ENCODE results near the gene KCNH2.

The KCNH2 gene

GRCh38 chr7:150959739-150960734 lies 18.1 kb downstream of the KCNH2 start:
- DNase-seq, result no peak

- DNase-seq, result no peak
These were observed 19.0 kb downstream of the KCNH2 start for GRCh38 chr7:150959081-150959480.

- DNase-seq, result no peak
These were observed 19.5 kb downstream of the KCNH2 start for GRCh38 chr7:150958597-150958996.

GRCh38 chr7:150958062-150958552 lies 20.0 kb downstream of the KCNH2 start:
- DNase-seq, result no peak

- DNase-seq, result no peak
These were observed 20.7 kb downstream of the KCNH2 start for GRCh38 chr7:150957133-150958020.

- no peak for DNase-seq
These were observed 21.6 kb downstream of the KCNH2 start for GRCh38 chr7:150956395-150957132.

GRCh38 chr7:150955519-150956394 lies 22.4 kb downstream of the KCNH2 start:
- peak in 1 of 2 donors; percentile 20 for DNase-seq

GRCh38 chr7:150954986-150955518 lies 23.1 kb downstream of the KCNH2 start:
- DNase-seq, result no peak

GRCh38 chr7:150954201-150954985 lies 23.7 kb downstream of the KCNH2 start:
- no peak for DNase-seq

GRCh38 chr7:150953061-150953997 lies 24.8 kb downstream of the KCNH2 start:
- DNase-seq, result no peak

- DNase-seq, result no peak
These were observed 25.6 kb downstream of the KCNH2 start for GRCh38 chr7:150952331-150953050.

GRCh38 chr7:150951521-150951920 lies 26.6 kb downstream of the KCNH2 start:
- no peak for DNase-seq

GRCh38 chr7:150951181-150951520 lies 27.0 kb downstream of the KCNH2 start:
- no peak for DNase-seq

GRCh38 chr7:150950496-150951180 lies 27.5 kb downstream of the KCNH2 start:
- no peak for DNase-seq

- DNase-seq, result no peak
These were observed 28.1 kb downstream of the KCNH2 start for GRCh38 chr7:150949971-150950491.

- DNase-seq, result no peak
These were observed 28.6 kb downstream of the KCNH2 start for GRCh38 chr7:150949564-150949963.

GRCh38 chr7:150948791-150949251 lies 29.3 kb downstream of the KCNH2 start:
- no peak for DNase-seq
